Thoracic aorta (tissue), 2 donors: ENCODE results near the gene NUDT3. TPM values are rescaled to one million over a fixed set of nuclear protein-coding genes. Genes with fewer than 3 reads are reported as not detected.
A peak's percentile ranks its signal among the peaks of the same experiment; 100 is the strongest.
"Not testable (repeated sequence)": the region's sequence is repeated elsewhere in the genome, so short reads cannot be mapped to it uniquely, and the experiment has no call there.

ENCODE experiments used
- ATAC-seq: fragments of 150-250 bp; one replicate; pipeline ENCODE4 v1.8.0; 2017; ENCODE audit warnings: low read depth; ENCODE audit not compliant: insufficient number of reproducible peaks, low FRiP score
- DNase-seq: peaks from one replicate; pipeline ENCODE4 v3.0.0-alpha.2; 2020; ENCODE audit warnings: low spot score
- H3K27ac ChIP-seq, 2 donors: fragments of 200-600 bp; sonication (generic); 1 replicate in 1 of 2; 2 replicates in 1 of 2; pipeline ENCODE4 v1.5.1; 2016; ENCODE audit warnings: mild to moderate bottlenecking in 2 of 2, moderate library complexity in 2 of 2
- H3K27me3 ChIP-seq: fragments of 200-600 bp; sonication (generic); replicated peaks from 2 replicates; pipeline ENCODE4 v1.6.0; 2016; ENCODE audit warnings: mild to moderate bottlenecking; ENCODE audit not compliant: insufficient read depth
- H3K36me3 ChIP-seq: fragments of 200-600 bp; sonication (generic); one replicate; pipeline ENCODE4 v1.5.1; 2016
- H3K4me1 ChIP-seq, 2 donors: fragments of 200-600 bp; sonication (generic); 1 replicate in 1 of 2; 2 replicates in 1 of 2; pipeline versions ENCODE4 v1.5.1 to v1.6.0; 2016; ENCODE audit warnings: low read depth in 2 of 2, mild to moderate bottlenecking in 1 of 2; ENCODE audit not compliant: control insufficient read depth in 1 of 2
- H3K4me3 ChIP-seq: fragments of 200-600 bp; sonication (generic); 2 replicates; pipeline ENCODE4 v1.5.1; 2016; ENCODE audit warnings: mild to moderate bottlenecking
- H3K9me3 ChIP-seq: fragments of 200-600 bp; sonication (generic); 2 replicates; pipeline ENCODE4 v1.5.1; 2016
- CTCF ChIP-seq: fragments of 200-600 bp; sonication (generic); IDR thresholded peaks from one replicate; pipeline ENCODE4 v1.5.1; 2019; ENCODE audit warnings: antibody characterized with exemption
- total RNA-seq, 2 donors: library from RNA; depleted of rRNA; stranded (reverse); fragments of >200 nt; gene quantifications; one replicate each; pipeline versions ENCODE4 v1.1.0 to v1.2.3, GENCODE V29; 2016

The NUDT3 gene
- total RNA-seq, 2 donors from 2014 or later: 34.8 to 46.8 TPM

GRCh38 chr6:34267746-34268145 lies 124.7 kb downstream of the NUDT3 start:
- Histone ChIP-seq H3K27ac (no peak overlapping the region), H3K9me3 (peaks cover 4% of the 10 kb centered on the region), H3K4me1 (peaks cover 0 to 2% of the 10 kb centered on the region in 2 donors), H3K27me3 (no peaks in the 10 kb centered on the region), H3K4me3 (no peak overlapping the region), H3K36me3 (no peaks in the 10 kb centered on the region)
- DNase-seq: no peak
- TF ChIP-seq CTCF: no peak
- ATAC-seq: no peak

GRCh38 chr6:34263484-34263883 lies 129.0 kb downstream of the NUDT3 start:
- not testable (repeated sequence) for ATAC-seq, H3K4me3 ChIP-seq, H3K27ac ChIP-seq, H3K9me3 ChIP-seq, DNase-seq, H3K27me3 ChIP-seq, H3K4me1 ChIP-seq, H3K36me3 ChIP-seq

- Histone ChIP-seq H3K4me3 (no peak overlapping the region), H3K27me3 (no peaks in the 10 kb centered on the region), H3K36me3 (no peaks in the 10 kb centered on the region), H3K4me1 (no peaks in the 10 kb centered on the region), H3K27ac (no peak overlapping the region), H3K9me3 (peaks cover 4% of the 10 kb centered on the region)
- no peak for DNase-seq
- TF ChIP-seq CTCF: no peak
- no peak for ATAC-seq
These were observed 131.7 kb downstream of the NUDT3 start for GRCh38 chr6:34260576-34261267.

- Histone ChIP-seq H3K27me3 (no peaks in the 10 kb centered on the region), H3K4me3 (no peak overlapping the region), H3K4me1 (no peaks in the 10 kb centered on the region), H3K36me3 (no peaks in the 10 kb centered on the region), H3K9me3 (peaks cover 4% of the 10 kb centered on the region), H3K27ac (no peak overlapping the region)
- no peak for DNase-seq
- no peak for ATAC-seq
- no peak for TF ChIP-seq CTCF
These were observed 132.9 kb downstream of the NUDT3 start for GRCh38 chr6:34259529-34260069.

- not testable (repeated sequence) for H3K4me3 ChIP-seq, H3K27me3 ChIP-seq, H3K4me1 ChIP-seq, DNase-seq, ATAC-seq, H3K27ac ChIP-seq, H3K36me3 ChIP-seq, H3K9me3 ChIP-seq
These were observed 140.1 kb downstream of the NUDT3 start for GRCh38 chr6:34252395-34252794.

GRCh38 chr6:34249469-34250261 lies 142.8 kb downstream of the NUDT3 start:
- Histone ChIP-seq H3K4me3 (peak overlapping the region; percentile 99), H3K27me3 (no peaks in the 10 kb centered on the region), H3K9me3 (no peaks in the 10 kb centered on the region), H3K36me3 (no peaks in the 10 kb centered on the region), H3K4me1 (peaks cover 11 to 14% of the 10 kb centered on the region in 2 donors), H3K27ac (peak overlapping the region; percentile 67 to 85)
- no peak for TF ChIP-seq CTCF
- ATAC-seq (no peak), DNase-seq (no peak)
